Measurements from ENCODE around the gene SKP1.
A peak's percentile ranks its signal among the peaks of the same experiment; 100 is the strongest.

The SKP1 gene

DNA sequence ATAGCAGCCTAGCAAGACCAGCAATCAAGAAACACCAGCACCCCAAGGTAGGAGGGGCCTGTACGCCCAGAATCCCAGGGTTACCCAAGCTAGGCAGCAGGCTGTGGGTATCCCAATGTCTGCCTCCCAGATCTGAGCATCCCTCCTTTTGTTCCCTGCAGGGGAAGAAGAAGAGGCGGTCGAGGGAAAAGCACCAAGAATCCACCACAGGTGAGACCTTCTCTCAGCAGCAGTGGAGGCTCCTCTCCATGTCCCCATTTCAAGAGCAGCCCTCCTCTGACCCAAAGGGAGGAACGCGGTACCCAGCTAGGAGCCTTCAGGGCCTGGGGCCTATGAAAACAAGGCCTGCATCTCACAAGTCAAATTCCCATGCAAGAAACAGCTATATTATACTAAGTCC lies 33.3 kb downstream of the SKP1 start:
- no peak for DNase-seq

DNA sequence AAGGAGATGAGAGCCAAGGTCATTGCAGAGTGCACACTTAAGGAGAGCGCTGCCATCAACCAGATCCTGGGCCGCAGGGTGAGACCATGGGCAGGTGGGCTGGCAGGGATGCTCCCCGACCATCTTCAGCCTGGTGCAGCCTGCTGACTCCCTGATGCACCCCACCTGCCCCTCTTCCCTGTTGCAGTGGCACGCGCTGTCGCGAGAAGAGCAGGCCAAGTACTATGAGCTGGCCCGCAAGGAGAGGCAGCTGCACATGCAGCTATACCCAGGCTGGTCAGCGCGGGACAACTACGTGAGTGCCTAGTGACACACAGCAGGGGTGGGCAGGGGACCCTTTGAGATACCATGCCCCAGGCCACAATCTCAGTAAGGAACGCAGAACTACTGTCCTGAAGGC lies 33.9 kb downstream of the SKP1 start:
- DNase-seq: no peak

DNA sequence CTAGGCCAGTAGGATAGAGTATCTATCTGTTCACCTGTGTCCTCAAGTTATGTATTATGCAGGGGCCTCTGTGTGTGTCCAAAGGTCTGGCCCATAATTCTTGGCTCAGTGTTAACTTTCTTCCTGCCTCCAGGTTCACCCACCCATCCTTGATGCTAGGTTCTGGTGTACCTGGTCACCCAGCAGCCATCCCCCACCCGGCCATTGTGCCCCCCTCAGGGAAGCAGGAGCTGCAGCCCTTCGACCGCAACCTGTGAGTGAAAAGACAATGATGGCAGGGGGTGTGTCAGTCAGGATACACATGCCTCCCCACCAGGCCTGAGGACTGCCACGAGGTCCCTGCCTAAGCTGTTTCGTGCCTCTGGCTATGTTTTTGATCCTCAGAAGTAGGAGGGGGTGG lies 34.7 kb downstream of the SKP1 start:
- no peak for DNase-seq

DNA sequence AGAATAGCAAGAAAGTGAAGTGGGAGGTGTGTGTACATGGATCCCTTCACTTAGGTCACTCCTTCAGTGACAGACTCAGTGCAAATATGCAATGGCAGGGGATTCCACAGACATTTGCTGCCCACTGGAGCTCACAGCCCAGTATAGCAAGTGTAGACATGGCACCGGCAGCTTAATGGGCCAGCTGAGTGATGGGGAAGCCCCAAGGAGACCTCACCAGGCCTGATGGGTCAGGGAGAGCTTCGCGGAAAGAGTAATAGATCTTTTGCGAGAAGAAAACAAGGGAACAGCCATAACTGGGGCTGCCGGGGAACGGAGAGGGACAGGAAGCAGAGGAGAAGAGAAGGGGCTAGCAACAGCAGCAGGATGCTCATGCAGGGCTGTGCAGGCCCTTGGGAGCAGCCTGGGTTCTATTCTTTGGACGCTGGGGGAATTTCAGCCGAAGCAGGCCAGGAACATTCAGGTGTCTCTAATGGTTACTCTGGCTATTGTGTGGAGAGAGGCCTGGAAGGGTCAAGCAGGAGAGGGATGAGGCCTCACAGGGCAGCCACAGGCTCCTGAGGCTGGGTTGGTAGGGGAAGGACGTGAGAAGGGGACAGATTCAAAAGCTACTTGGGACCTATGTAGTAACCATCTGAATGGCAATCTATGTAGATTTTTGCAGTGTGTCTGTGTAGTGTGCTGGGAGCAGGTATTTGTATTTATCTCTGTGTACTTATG lies 35.3 kb downstream of the SKP1 start:
- peak; percentile 3 for DNase-seq

DNA sequence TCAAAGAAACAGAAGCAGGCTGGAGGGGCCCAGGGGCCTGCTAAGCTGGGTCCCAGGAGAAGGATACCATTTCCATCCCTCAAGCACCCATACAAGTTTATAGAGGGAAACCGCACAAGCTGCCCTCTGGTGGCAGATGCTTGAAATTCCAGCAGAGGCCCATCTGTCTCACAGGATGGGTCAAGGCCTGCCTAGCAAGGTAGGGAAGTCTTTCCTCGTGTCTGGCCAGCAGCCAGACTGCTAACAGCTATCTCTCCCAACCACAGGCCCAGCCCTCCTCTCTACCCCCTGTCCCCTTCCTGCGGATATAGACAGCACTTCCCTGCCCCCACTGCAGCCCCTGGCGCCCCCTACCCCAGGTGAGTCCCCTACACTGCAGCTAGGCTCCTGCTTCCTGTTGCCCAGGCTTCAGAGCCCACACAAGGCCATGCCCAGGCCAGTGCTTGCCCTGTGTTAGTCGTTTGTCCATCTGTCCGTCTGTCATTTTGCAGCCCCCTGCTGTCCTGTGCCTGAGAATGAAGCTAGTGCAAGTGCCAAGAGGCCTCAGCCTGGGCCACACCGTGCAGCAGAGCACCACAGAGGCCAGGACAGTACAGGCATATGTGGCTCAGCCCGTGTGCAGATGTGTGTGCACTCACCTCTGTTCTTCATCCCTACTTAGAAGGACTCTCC lies 36.1 kb downstream of the SKP1 start:
- DNase-seq: peak; percentile 55

DNA sequence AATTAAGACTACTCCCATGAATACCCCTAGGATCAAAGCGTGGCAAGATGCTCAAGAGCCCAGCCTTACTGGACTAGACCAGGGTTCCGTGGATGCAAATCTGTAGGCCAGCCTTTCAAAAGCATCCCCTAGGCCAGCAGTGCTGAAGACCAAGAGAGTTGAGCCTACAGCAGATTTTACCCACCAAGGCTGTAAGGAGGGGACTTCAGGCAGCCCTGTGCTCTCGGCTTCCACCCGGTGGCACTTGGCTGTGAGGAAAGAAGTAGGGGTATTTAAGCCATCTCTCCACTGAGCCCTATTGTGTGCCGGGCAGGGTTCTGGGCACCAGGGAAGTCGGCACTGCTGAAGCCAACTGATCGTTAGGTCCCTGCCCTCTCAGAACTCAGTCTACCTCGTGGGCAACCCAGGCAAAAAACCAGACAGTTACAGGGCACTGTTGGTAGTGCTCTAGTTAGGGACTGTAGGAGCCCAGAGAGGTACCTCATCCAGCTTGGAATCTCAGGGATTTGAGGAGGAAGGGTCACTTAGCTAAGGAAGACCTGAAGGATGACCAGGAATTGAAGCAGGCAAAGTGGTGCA lies 36.8 kb downstream of the SKP1 start:
- no peak for DNase-seq

DNA sequence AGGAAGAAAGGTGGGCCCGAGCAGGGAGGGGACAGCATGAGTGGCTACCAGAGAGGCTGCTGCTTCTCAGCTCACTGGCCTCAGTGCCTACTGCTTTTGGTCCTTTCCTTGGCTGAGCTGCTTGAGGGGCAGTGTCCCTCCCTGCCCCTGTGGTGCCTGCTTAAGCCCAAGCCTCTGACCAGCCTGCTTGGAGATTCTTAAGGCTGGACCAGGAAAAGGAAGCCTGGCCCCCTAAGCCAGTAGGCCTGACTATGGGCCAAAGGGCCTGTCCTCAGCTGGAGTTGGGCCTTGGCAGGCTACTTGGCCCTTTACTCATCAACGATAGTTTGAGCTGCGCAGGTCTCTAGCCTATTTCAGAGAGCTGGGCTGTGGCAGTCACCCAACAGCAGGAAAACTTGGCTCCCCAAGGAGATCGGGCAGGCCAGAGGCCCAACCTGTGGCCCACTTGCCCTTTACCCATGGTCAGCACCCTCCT lies 37.3 kb downstream of the SKP1 start:
- no peak for DNase-seq

DNA sequence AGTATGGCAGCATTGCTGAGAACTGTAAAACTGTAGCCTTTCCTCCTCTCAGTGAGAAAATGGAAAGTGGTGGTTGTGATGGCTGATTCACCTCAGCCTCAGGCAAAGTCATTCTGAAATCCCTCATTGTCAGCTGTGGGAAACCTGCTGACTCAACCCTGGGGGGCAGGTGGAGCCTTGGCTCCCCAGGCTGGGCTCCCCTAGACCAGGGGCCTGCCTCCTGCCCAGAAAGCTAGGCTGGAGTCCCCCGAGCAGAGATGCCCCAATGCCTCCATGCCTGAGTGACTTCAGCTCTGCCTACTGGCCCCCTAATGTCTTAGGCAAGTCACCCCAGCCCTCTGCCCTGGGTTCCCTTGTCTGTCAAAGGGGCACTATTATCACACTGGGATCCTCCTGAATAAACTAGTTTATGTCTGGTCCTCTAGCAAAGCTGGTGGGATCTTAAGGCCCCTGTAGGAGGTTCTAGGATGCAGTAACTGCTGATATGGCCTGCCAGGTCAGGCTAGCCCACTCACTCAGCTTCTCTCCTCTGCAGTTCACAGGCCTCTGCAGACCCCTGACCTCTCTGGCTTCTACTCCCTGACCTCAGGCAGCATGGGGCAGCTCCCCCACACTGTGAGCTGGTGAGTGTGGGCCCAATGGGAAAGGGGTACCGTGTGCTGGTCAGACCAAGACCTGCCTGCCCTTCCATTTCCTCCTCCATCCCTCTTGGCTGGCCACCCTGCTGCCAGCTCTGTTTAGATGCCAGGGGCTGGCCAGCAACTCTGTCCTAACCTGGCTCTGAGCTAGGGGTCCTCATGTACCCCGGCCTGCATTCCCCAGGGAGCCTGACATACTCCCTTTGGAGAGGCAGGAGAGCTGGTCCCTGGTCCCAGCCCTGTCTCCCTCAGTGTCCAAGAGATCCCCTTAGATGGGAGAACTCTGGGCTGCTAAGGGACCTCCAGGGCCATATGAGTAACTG lies 38.1 kb downstream of the SKP1 start:
- DNase-seq: peak; percentile 14

DNA sequence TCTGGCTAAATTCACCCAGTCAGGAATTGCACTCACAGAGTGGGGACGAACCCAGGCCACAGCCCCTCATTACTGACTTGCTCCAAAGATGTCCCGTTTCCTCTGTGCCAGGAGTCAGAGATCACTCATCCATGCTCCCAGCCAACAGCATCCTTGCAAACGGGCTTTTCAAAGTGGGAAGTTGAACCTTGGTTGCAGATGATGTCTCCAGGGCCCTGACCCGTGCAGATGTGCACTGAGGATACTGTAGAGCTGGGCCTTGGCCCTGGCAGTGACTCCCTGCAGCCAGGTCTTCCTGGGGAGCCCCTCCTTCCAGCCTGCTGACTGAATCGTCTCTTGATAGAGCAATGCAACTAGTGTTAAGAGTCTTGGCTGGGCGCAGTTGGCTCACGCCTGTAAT lies 40.0 kb downstream of the SKP1 start:
- DNase-seq: no peak

DNA sequence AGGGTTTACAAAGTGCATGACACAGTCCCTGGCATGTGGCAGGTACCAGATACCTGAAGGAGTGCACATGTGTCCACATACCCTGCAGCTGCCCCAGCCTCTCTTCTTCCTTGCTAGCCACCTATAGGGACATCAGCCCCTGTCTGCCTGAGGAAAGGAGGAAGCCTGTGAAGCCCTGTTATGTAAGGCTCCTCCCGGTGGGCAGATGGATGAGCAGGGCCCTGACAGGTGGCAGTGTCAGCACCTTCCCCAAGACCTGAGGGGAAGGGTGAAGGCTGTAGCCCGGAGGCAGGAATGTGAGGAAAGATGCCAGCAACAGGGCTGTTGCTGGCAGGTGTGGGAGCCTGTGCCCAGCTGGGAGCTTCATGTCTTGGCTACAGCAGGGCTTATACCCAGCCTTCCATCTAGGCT lies 40.5 kb downstream of the SKP1 start:
- peak; percentile 4 for DNase-seq

DNA sequence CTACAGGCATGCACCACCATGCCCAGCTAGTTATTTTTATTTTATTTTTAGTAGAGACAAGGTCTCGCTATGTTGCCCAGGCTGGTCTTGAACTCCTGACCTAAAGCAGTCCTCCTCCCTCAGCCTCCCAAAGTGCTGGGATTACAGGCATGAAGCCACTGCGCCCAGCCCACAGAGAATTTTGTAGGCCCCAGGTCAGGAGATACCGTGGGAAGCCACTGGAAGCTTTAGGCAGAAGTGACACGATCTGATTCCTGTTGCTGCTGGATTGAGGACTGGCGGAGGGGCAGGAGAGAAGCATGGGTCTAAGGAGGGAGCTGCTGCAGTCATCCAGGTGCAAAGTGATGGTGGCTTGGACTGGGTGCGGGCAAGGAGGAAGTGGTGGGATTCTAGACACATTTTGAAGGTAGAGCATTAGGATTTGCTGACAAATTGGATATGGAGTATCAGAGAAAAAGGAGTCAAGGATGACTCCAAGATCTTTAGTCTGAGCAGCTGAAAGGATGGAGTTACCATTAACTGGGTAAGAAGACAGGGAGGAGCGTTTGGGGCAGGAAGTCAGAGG lies 41.6 kb downstream of the SKP1 start:
- no peak for DNase-seq

DNA sequence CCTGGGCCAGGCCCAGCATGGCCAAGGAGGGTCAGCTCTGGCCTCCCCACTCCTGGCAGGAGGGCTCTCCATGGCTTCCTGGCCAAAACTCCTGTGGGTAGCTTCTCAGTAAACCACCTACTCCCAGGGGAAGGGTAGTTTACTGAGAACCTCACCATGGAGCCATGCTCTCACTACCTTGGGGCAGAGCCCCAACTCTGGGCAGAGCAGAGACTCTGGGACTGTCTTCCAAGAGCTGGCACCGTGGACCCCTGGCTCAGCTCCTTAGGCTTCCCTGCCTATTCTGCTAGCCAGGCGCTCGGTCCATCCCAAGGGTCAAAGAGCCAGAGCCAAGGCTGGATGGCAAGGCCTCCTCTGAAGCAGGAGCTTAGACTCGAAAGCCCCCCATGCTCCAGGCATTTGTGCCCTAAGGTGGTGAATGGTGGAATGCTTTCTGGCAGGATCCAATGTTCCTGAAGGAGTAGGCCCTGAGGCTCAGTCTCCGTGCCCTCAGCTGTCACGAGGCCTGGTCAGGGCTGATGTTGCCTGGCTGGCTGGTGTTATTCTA lies 42.7 kb downstream of the SKP1 start:
- DNase-seq: peak; percentile 3

DNA sequence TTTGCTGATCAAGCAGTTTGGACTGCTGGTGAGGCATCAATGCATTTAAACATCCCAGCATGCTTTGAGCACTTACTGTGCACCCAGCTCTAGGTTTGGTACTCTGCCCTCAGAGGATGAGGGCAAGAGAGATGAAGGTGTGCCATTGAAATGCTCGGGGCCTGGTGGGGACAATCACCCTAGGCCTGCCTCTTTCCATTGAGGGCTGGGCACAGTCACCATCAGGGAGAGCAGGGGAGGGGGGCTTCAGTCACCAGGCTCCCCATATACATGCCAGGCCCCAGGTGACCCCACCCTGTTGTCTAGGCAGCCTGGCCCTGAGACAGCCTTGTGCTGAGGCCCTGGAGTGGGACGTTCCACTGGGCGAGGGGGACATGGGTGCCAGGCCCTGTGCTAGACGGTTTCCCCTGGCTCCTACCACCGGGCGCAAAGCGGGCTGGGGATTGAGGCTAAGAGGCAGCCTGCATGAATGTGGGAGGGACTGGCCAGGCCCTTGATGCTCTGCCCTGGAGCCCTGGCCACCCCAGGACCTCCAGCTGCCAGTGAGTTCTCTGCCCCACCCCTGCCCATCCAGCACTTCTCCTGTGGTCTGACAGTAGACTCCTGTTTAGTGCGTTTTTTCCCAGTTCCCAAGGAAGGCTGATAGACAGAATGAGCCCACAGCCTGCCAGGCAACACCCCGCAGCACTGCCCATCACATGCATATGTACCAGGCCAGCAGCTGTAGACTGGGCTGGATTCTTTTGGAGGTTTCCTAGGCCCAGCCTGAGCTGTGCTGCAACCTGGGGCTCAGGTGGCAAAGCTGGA lies 43.4 kb downstream of the SKP1 start:
- no peak for DNase-seq

DNA sequence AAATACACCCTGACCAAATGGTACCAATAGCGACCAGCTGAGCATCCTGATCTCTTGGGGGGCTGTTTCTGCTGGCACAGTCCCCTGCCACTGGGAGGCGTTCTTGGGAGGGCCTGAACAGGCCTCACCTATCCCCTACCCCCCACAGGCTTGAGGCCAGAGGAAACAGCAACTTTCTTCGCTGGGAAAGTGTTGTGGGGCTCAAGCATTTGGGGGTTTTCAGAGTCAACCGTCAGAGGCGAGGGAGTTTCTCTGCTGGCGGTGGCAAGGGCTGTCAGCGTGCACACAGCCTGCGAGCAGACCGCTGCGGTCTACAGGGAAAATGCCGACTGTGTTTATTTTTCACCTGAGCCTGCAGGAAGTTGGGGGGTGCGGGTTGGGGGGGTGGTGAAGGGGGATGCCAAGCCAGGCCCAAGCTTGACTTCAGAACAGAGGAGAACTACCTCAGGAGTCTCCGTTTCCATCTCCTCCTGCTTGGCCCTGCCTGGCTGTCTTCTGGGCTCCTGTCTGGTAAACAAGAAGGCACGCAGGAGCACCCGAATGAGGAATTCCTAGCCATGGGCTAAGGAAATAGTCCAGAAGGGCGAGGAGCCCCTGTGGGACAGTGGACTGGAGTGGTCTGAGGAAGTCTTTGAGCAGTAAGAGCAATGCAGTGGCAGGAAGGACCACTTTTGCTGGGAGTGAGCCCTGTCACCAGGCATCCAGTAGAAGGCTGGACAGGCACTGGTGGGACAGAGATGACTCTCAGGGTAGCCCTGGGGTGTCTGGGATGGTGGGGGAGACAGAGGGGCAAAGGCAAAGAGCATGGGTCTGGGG lies 44.2 kb downstream of the SKP1 start:
- DNase-seq: peak; percentile 84

DNA sequence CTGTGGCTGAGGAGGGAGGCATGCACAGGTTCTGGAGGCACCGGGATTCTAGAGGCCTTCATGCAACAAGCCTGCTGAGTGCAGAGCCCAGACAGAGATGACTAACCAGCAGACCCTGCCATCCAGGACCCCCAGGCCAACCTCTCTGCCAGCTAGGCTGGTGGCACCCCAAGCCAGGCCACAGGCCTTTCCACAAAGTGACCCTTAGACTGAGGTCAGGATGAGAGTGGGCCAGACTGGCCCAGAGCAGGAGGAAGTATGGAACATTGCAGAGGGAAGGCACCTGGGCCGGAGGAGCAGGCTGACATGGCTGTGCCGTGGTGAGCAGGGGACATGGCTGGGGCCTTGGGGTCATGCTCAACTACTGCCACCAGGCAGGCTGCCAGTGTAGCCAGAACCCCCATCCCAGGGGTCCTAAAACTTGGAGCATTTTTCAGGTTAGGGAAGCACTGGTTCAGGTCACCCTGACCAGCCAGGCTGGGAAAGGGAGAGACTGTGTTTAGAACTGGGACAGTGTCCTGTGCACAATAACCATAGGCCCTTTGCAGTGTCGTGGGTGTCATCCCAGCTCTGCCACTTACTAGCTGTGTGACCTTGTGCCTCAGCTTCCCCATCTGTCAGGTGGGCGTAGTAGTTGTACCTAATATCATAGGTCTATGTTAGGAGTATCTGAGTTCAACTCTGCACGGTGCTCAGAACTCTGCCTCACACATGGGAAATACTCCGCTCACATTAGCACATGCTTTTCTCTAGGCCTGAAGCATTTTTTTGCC lies 45.0 kb downstream of the SKP1 start:
- no peak for DNase-seq

DNA sequence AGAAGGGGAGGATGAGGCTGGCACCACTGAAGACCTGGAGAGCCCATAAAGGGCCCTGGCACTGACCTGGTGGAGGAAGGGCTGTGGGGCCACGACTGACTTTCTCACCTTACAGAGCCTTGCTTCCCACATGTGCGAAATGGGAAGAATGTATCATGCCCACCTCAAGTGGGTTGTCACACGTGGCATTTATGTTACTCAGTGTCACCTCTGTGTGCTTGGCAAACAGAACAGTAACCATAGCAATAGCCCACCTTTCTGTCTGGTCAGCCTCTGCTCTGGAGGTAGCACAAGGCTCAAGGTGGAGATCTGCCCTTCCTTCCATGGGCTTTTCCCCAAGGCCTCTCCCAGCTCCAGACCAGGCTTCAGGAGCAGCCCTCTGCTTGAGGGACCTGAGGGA lies 45.6 kb downstream of the SKP1 start:
- no peak for DNase-seq

DNA sequence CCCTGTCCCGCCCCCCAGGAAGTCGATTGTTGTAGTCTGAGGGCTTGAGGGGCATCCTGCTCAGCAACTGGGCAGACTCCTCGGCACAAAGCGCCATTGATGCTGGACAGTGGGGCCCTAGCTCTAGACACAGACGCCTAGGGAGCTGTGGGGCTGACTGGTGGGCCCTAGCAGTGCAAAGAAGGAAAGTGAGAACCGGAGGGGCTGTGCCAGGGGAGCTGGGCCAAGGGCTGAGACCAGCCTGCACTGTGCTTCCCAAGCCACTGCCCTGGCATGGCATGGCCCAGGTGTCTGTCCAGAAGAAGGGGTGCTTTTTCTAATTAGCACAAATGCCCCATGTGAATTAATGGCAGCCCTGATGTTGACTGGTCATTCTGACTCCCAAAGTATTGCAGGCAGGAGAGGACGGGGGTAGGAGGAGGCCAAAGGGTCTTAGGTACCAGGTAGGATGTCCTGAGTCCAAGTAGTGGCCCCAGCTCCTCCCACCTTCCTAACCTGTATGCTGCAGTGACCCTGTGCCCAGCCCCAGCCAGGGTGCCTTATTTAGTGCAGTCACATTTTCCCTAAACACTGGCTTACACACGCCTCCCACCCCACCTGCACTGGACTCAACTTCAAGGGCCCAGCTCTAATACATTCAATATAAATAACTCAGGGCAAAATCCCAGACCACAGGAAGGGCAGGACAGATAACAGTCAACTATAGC lies 46.4 kb downstream of the SKP1 start:
- DNase-seq: no peak

DNA sequence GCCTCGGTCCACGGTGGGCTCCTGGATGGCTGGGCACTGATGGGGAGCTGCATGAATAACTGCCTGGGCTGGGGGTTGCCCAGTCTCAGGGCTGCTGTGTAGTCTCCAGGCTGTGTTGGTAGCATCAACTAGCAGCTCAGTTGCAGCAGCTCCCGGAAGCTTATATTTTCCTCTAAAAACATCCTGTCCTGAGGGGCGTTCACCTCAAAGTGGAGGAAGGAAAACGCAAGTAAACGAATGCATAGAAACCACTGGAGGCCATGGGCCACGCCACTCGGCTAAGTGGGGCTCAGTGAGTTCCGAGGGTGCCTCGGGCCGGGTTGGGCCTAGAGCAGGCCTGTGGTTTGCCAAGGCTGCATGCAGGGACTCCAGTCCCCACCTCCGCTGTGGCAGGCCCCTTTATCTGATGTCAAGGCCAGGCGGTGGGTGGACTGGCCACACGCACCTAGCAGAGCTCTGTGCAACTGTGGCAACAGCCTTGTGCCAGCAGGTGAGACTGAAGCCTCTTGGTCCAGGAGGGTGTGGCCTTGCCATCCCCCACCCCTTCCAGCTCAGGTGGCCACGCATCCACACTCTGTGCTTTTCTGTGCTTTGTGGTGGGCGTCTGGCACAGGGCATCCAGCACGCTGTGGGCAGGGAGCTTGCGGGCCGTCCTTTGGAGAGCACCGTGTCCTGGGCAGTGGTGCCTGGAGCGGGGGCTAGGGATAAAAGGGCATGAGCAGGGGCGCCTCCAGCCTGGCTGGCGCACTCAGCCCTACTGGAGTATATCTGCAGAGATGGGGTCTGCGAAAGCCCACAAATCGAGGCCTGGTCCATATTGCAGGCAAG lies 47.1 kb downstream of the SKP1 start:
- peak; percentile 50 for DNase-seq

Measured in activated gamma-delta T cell treated with Interleukin-2 at 50 U/mL for 16 hours (primary cell).